ENCODE measurements around the gene OSM. TPM values are rescaled to one million over a fixed set of nuclear protein-coding genes. Genes with fewer than 3 reads are reported as not detected.

OSM gene
- total RNA-seq, 1 donor from 2014 or later, result not detected

- no peak for DNase-seq (ENCODE audit: low read depth)
Observed at GRCh38 chr22:30277547-30278344, 11.1 kb upstream of the OSM start.

GRCh38 chr22:30276039-30276438 is 9.4 kb upstream of the OSM start:
- TF ChIP-seq CTCF (conservative IDR thresholded peaks at IDR 0.05; ENCODE audit: low read depth, low read length), result no peak
- DNase-seq (ENCODE audit: low read depth), result no peak
- H3K4me3 ChIP-seq (ENCODE audit: low read depth, low read length), result no peak overlapping the region

More at GRCh38 chr22:30277547-30278344, 11.1 kb upstream of the OSM start:
- no peak overlapping the region for H3K4me3 ChIP-seq (ENCODE audit: low read depth, low read length)
- no peak for TF ChIP-seq CTCF (conservative IDR thresholded peaks at IDR 0.05; ENCODE audit: low read depth, low read length)

GRCh38 chr22:30275625-30276024 is 9.0 kb upstream of the OSM start:
- DNase-seq (ENCODE audit: low read depth), result no peak
- H3K4me3 ChIP-seq (ENCODE audit: low read depth, low read length), result no peak overlapping the region
- TF ChIP-seq CTCF (conservative IDR thresholded peaks at IDR 0.05; ENCODE audit: low read depth, low read length), result no peak

- H3K4me3 ChIP-seq (ENCODE audit: low read depth, low read length), result no peak overlapping the region
- no peak for TF ChIP-seq CTCF (conservative IDR thresholded peaks at IDR 0.05; ENCODE audit: low read depth, low read length)
- DNase-seq (ENCODE audit: low read depth), result no peak
Observed at GRCh38 chr22:30274437-30274812, 7.8 kb upstream of the OSM start.

GRCh38 chr22:30273711-30274436 is 7.2 kb upstream of the OSM start:
- no peak overlapping the region for H3K4me3 ChIP-seq (ENCODE audit: low read depth, low read length)
- TF ChIP-seq CTCF (conservative IDR thresholded peaks at IDR 0.05; ENCODE audit: low read depth, low read length), result no peak
- DNase-seq (ENCODE audit: low read depth), result no peak

GRCh38 chr22:30272781-30273601 is 6.3 kb upstream of the OSM start:
- no peak for DNase-seq (ENCODE audit: low read depth)
- no peak for TF ChIP-seq CTCF (conservative IDR thresholded peaks at IDR 0.05; ENCODE audit: low read depth, low read length)
- no peak overlapping the region for H3K4me3 ChIP-seq (ENCODE audit: low read depth, low read length)

Data from epithelial cell of proximal tubule (primary cell).